HepG2 (cell line): ENCODE data around the gene NDUFS7. TPM values are rescaled to one million over a fixed set of nuclear protein-coding genes. Genes with fewer than 3 reads are reported as not detected.

ENCODE experiments used
- ATAC-seq: fragments of 200-7000 bp; cut with Tn5 transposase; 3 replicates; pipeline ENCODE4 v1.9.1; 2020; ENCODE audit warnings: mild to moderate bottlenecking, moderate library complexity
- BruUV-seq: library from RNA; stranded (reverse); fragments of 400-500 nt; replicated peaks from 2 replicates; lab custom pipeline; 2021; lab: Mats Ljungman, UMichigan
- CTCF ChIA-PET: fragments of 300-600 bp; formaldehyde crosslinking; extraction: SDS; loops from one replicate; lab custom pipeline; 2021; ENCODE audit warnings: low total read pairs, inconsistent platforms, low intra/inter-chr PET ratio; lab: Yijun Ruan, JAX
- POLR2A ChIA-PET: fragments of 350-600 bp; sonication (Branson Sonifier 250); formaldehyde crosslinking; loops from one replicate; lab custom pipeline; 2020; ENCODE audit warnings: antibody characterized with exemption, inconsistent platforms; lab: Yijun Ruan, JAX
- DNase-seq: peaks from one replicate; pipeline ENCODE4 v3.0.0-alpha.2; 2015; ENCODE audit warnings: low spot score
- FAIRE-seq: peaks from 3 replicates; lab custom pipeline; 2011; peaks lifted over from hg19 to GRCh38; lab: Jason Lieb, UNC
- H2AFZ ChIP-seq: one replicate; pipeline ENCODE4 v1.6.1; 2011; ENCODE audit warnings: low read length, inconsistent platforms
- H3K27ac ChIP-seq: fragments of 300-600 bp; 3 replicates; pipeline ENCODE4 v1.8.0; 2011; ENCODE audit warnings: mixed run types, mild to moderate bottlenecking, mixed read lengths, low read length, inconsistent platforms; ENCODE audit not compliant: insufficient read depth; ENCODE audit errors: extremely low read length
- H3K27me3 ChIP-seq, 2 experiments: fragments of 200-600 bp in 1 of 2; 2 replicates in 1 of 2; 3 replicates in 1 of 2; pipeline versions ENCODE4 v1.6.0 to v1.8.0; 2011; ENCODE audit warnings: low read length in 2 of 2, mild to moderate bottlenecking in 2 of 2, moderate library complexity in 2 of 2, inconsistent platforms in 1 of 2; ENCODE audit not compliant: insufficient read depth in 2 of 2, control insufficient read depth in 1 of 2
- H3K36me3 ChIP-seq, 2 experiments: fragments of 200-600 bp in 1 of 2; replicated peaks in 1 of 2; 2 replicates in 1 of 2; 3 replicates in 1 of 2; pipeline versions ENCODE4 v1.5.1 to v1.8.0; 2011; ENCODE audit warnings: low read length in 2 of 2, inconsistent platforms in 1 of 2; ENCODE audit not compliant: insufficient read depth in 2 of 2, control insufficient read depth in 1 of 2
- H3K4me1 ChIP-seq: 2 replicates; pipeline ENCODE4 v1.5.1; 2012; ENCODE audit warnings: low read length, inconsistent platforms; ENCODE audit not compliant: insufficient read depth
- H3K4me2 ChIP-seq: 2 replicates; pipeline ENCODE4 v1.6.0; 2011; ENCODE audit warnings: low read depth, low read length, inconsistent platforms
- H3K4me3 ChIP-seq, 3 experiments: fragments of 200-600 bp in 1 of 3; sonication (generic), shearing (Covaris generic) in 1 of 3; replicated peaks in 1 of 3; 2 replicates each; pipeline ENCODE4 v1.5.1; 2011 to 2016; ENCODE audit warnings: low read length in 3 of 3, inconsistent platforms in 2 of 3, low read depth in 2 of 3, mild to moderate bottlenecking in 2 of 3, control low read depth in 1 of 3, mixed read lengths in 1 of 3; ENCODE audit not compliant: insufficient read depth in 1 of 3
- H3K79me2 ChIP-seq: one replicate; pipeline ENCODE4 v1.6.1; 2011; ENCODE audit warnings: low read length, inconsistent platforms; ENCODE audit not compliant: insufficient read depth
- H3K9ac ChIP-seq: 2 replicates; pipeline ENCODE4 v1.6.0; 2011; ENCODE audit warnings: mild to moderate bottlenecking, low read depth, low read length, inconsistent platforms; ENCODE audit not compliant: insufficient read depth
- H3K9me3 ChIP-seq: 2 replicates; pipeline ENCODE4 v1.5.1; 2012; ENCODE audit warnings: mild to moderate bottlenecking, low read length
- H4K20me1 ChIP-seq: 2 replicates; pipeline ENCODE4 v1.6.0; 2011; ENCODE audit warnings: inconsistent platforms, mild to moderate bottlenecking, low read length, moderate library complexity; ENCODE audit not compliant: insufficient read depth
- AKAP8 ChIP-seq: sonication (generic); formaldehyde crosslinking; IDR thresholded peaks from 2 replicates; pipeline ENCODE4 v1.5.1; 2020; ENCODE audit warnings: mild to moderate bottlenecking, missing genetic modification reagents
- CENPBD1 ChIP-seq: sonication (generic); formaldehyde crosslinking; IDR thresholded peaks from 2 replicates; pipeline ENCODE4 v1.8.0; 2022; ENCODE audit warnings: missing genetic modification reagents, low read depth, mild to moderate bottlenecking, borderline replicate concordance
- CREM ChIP-seq, 2 experiments: sonication (generic) in 1 of 2; formaldehyde crosslinking in 1 of 2; IDR thresholded peaks; 2 replicates each; pipeline versions ENCODE4 v1.4.0 to v1.6.1; 2016 to 2020; ENCODE audit warnings: antibody characterized with exemption in 1 of 2, mild to moderate bottlenecking in 1 of 2, missing genetic modification reagents in 1 of 2
- GPN1 ChIP-seq: sonication (generic); formaldehyde crosslinking; IDR thresholded peaks from 2 replicates; pipeline ENCODE4 v1.5.1; 2020; ENCODE audit warnings: missing genetic modification reagents, borderline replicate concordance
- HOXA5 ChIP-seq: sonication (generic); formaldehyde crosslinking; IDR thresholded peaks from 2 replicates; pipeline ENCODE4 v1.4.0; 2020; ENCODE audit warnings: missing genetic modification reagents
- MAZ ChIP-seq, 2 experiments: sonication (generic) in 1 of 2; formaldehyde crosslinking in 1 of 2; IDR thresholded peaks; 2 replicates each; pipeline versions ENCODE4 v1.5.0 to v1.6.1; 2012 to 2020; ENCODE audit warnings: low read depth in 2 of 2, mild to moderate bottlenecking in 2 of 2, borderline replicate concordance in 1 of 2, improper control_type of control experiment in 1 of 2, low read length in 1 of 2, missing genetic modification reagents in 1 of 2, moderate library complexity in 1 of 2
- NFYC ChIP-seq: IDR thresholded peaks from 2 replicates; pipeline ENCODE4 v1.6.1; 2016; ENCODE audit warnings: missing genetic modification reagents, missing compliant biosample characterization
- RARA ChIP-seq: IDR thresholded peaks from 2 replicates; pipeline ENCODE4 v1.6.1; 2016; ENCODE audit warnings: missing genetic modification reagents, missing compliant biosample characterization
- RBFOX2 ChIP-seq: fragments of 200-400 bp; formaldehyde crosslinking; IDR thresholded peaks from 2 replicates; pipeline ENCODE4 v1.6.1; 2017; ENCODE audit warnings: low read depth, mild to moderate bottlenecking, low read length
- RBM22 ChIP-seq: fragments of 200-400 bp; formaldehyde crosslinking; optimal IDR thresholded peaks from 2 replicates; pipeline ENCODE3; 2017; ENCODE audit warnings: mild to moderate bottlenecking, low read length, moderate library complexity
- SMYD3 ChIP-seq: sonication (generic); formaldehyde crosslinking; IDR thresholded peaks from 2 replicates; pipeline ENCODE4 v1.8.1; 2023; ENCODE audit warnings: mild to moderate bottlenecking, missing genetic modification reagents
- SYNCRIP ChIP-seq: fragments of 200-400 bp; formaldehyde crosslinking; IDR thresholded peaks from 2 replicates; pipeline ENCODE4 v1.6.1; 2018; ENCODE audit warnings: mild to moderate bottlenecking, low read depth, low read length; ENCODE audit not compliant: insufficient read depth
- ZMYM3 ChIP-seq: sonication (generic); formaldehyde crosslinking; IDR thresholded peaks from 2 replicates; pipeline ENCODE4 v1.5.1; 2020; ENCODE audit warnings: mild to moderate bottlenecking, missing genetic modification reagents
- ZNF292 ChIP-seq: sonication (generic); formaldehyde crosslinking; IDR thresholded peaks from 2 replicates; pipeline ENCODE4 v1.8.1; 2022; ENCODE audit warnings: mild to moderate bottlenecking, low read depth, missing genetic modification reagents, borderline replicate concordance
- ZNF343 ChIP-seq: sonication (generic); formaldehyde crosslinking; IDR thresholded peaks from 2 replicates; pipeline ENCODE4 v1.4.0; 2020; ENCODE audit warnings: mild to moderate bottlenecking, missing genetic modification reagents
- ZNF44 ChIP-seq: sonication (generic); formaldehyde crosslinking; IDR thresholded peaks from 2 replicates; pipeline ENCODE4 v1.5.1; 2020; ENCODE audit warnings: mild to moderate bottlenecking, missing genetic modification reagents
- ZNF605 ChIP-seq: sonication (generic); formaldehyde crosslinking; IDR thresholded peaks from 2 replicates; pipeline ENCODE4 v1.8.0; 2022; ENCODE audit warnings: mild to moderate bottlenecking, missing genetic modification reagents
- ZNF644 ChIP-seq: IDR thresholded peaks from 2 replicates; pipeline ENCODE4 v1.6.1; 2016; ENCODE audit warnings: low read depth
- ZNF678 ChIP-seq: sonication (generic); formaldehyde crosslinking; IDR thresholded peaks from 2 replicates; pipeline ENCODE4 v1.4.0; 2020; ENCODE audit warnings: mild to moderate bottlenecking, missing genetic modification reagents
- WGBS: methylation state at CpG from one replicate; pipeline ENCODE4 v1.1.6; 2017; ENCODE audit warnings: low lambda C conversion rate; 5-methylcytosine and 5-hydroxymethylcytosine counted together
- in situ Hi-C: cut with HindIII; loops from 2 replicates; pipeline ENCODE4 v1.10.0; 2017; ENCODE audit warnings: low pct_unique_long_range_greater_than_20kb; ENCODE audit not compliant: extremely low pct_ligation_motif_present
- intact Hi-C: fragments of 100-400 bp; cut with micrococcal nuclease; formaldehyde crosslinking; loops from one replicate; pipeline ENCODE4 v1.10.0; 2022; ENCODE audit not compliant: unreplicated experiment
- polyA plus RNA-seq, 8 experiments: library from polyadenylated mRNA; depleted of rRNA in 3 of 8; stranded (reverse) in 7 of 8; unstranded in 1 of 8; fragments of >200 nt; fragmentation: Illumina TruSeq in 4 of 8; extraction: Trizol in 4 of 8; gene quantifications; 2 replicates each; pipeline versions ENCODE4 v1.2.1 to v1.2.3, GENCODE V29; 2011 to 2016; ENCODE audit warnings: low read depth in 4 of 8, missing spikeins in 1 of 8, mixed read lengths in 1 of 8; ENCODE audit not compliant: insufficient read depth in 1 of 8
- total RNA-seq, 5 experiments: library from RNA; depleted of rRNA; stranded (reverse); fragments of >200 nt; fragmentation: Illumina TruSeq; extraction: Trizol; gene quantifications; 2 replicates each; pipeline ENCODE4 v1.2.3, GENCODE V29; 2016; ENCODE audit warnings: low read depth in 1 of 5
- TF ChIP-seq, protein P1 (sequence below): sonication (generic); formaldehyde crosslinking; IDR thresholded peaks from 2 replicates; pipeline ENCODE4 v1.5.0; 2020; ENCODE audit warnings: missing genetic modification reagents
- TF ChIP-seq, protein P2 (sequence below): sonication (generic); formaldehyde crosslinking; IDR thresholded peaks from 2 replicates; pipeline ENCODE4 v1.8.1; 2023; ENCODE audit warnings: mild to moderate bottlenecking, inconsistent platforms, moderate library complexity, missing genetic modification reagents, borderline replicate concordance
- TF ChIP-seq, protein P3 (sequence below): IDR thresholded peaks from 2 replicates; pipeline ENCODE4 v1.6.1; 2016; ENCODE audit warnings: low read depth, borderline replicate concordance

The NDUFS7 gene
- total and polyA plus RNA-seq, 2 of the 13 experiments (the other 11 are each of a cell fraction or from before 2014, with no cell fraction given), result 34.3 to 66.9 TPM

GRCh38 chr19:1423436-1424191 lies 39.9 kb downstream of the NDUFS7 start:
- DNase-seq (no peak), FAIRE-seq (no peak), ATAC-seq (peak; percentile 11)
- Histone ChIP-seq H3K9me3 (no peaks in the 10 kb centered on the region), H3K4me2 (peak overlapping the region; percentile 18; the same call in 1 of the 2 replicates), H3K9ac (0 out of 2 replicates have a peak overlapping the region, but pooled peaks have one; percentile 22), H2AFZ (no peak overlapping the region), H3K36me3 (peaks cover 28 to 78% of the 10 kb centered on the region in 2 experiments), H4K20me1 (peaks cover 20% of the 10 kb centered on the region), H3K27me3 (no peaks in the 10 kb centered on the region), H3K27ac (peak overlapping the region; percentile 71), H3K79me2 (peaks cover 47% of the 10 kb centered on the region), H3K4me1 (peaks cover 41% of the 10 kb centered on the region), H3K4me3 (no peak overlapping the region)
- WGBS, result 91% methylated on average over 32 of the region's 40 CpGs
- intact Hi-C loops (no loop called here), in situ Hi-C loops (no loop called here)
- ChIA-PET CTCF (no interaction called here), POLR2A (interaction anchor here (0.9 to 2.5 kb wide), 10 partner anchors 8 to 154 kb away, joined by 3 to 15 read pairs (median 5); partner anchors contain the start of gene CIRBP)
- BruUV-seq, result no TSS peak
- TF ChIP-seq, protein P1, sequence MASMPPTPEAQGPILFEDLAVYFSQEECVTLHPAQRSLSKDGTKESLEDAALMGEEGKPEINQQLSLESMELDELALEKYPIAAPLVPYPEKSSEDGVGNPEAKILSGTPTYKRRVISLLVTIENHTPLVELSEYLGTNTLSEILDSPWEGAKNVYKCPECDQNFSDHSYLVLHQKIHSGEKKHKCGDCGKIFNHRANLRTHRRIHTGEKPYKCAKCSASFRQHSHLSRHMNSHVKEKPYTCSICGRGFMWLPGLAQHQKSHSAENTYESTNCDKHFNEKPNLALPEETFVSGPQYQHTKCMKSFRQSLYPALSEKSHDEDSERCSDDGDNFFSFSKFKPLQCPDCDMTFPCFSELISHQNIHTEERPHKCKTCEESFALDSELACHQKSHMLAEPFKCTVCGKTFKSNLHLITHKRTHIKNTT (CRISPR knock-in tag), result no peak
- no peak for TF ChIP-seq HOXA5 (CRISPR knock-in tag)
- TF ChIP-seq ZNF605 (CRISPR knock-in tag), result no peak
- no peak for TF ChIP-seq RBFOX2
- no peak for TF ChIP-seq ZNF644 (CRISPR knock-in tag)
- TF ChIP-seq AKAP8 (CRISPR knock-in tag), result no peak
- no peak for TF ChIP-seq ZNF44
- TF ChIP-seq, protein P2, sequence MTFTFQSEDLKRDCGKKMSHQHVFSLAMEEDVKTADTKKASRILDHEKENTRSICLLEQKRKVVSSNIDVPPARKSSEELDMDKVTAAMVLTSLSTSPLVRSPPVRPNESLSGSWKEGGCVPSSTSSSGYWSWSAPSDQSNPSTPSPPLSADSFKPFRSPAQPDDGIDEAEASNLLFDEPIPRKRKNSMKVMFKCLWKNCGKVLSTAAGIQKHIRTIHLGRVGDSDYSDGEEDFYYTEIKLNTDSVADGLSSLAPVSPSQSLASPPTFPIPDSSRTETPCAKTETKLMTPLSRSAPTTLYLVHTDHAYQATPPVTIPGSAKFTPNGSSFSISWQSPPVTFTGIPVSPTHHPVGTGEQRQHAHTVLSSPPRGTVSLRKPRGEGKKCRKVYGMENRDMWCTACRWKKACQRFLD (CRISPR knock-in tag), result no peak
- TF ChIP-seq MAZ (IDR thresholded peaks at IDR 0.05; ENCODE audit: borderline replicate concordance, low read depth, low read length), result no peak
- TF ChIP-seq MAZ (CRISPR knock-in tag; IDR thresholded peaks at IDR 0.05; ENCODE audit: low read depth), result no peak
- no peak for TF ChIP-seq SYNCRIP
- TF ChIP-seq CENPBD1, result no peak
- TF ChIP-seq ZMYM3 (CRISPR knock-in tag), result 0 out of 2 replicates have a peak, but pooled peaks have one; percentile 21
- TF ChIP-seq, protein P3, sequence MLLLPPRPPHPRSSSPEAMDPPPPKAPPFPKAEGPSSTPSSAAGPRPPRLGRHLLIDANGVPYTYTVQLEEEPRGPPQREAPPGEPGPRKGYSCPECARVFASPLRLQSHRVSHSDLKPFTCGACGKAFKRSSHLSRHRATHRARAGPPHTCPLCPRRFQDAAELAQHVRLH, result no peak
- TF ChIP-seq ZNF678 (CRISPR knock-in tag), result no peak
- no peak for TF ChIP-seq RARA (CRISPR knock-in tag)
- TF ChIP-seq RBM22, result peak; percentile 3
- 0 out of 2 replicates have a peak, but pooled peaks have one; percentile 13 for TF ChIP-seq ZNF292 (CRISPR knock-in tag)
- no peak for TF ChIP-seq NFYC (CRISPR knock-in tag)
- TF ChIP-seq CREM (IDR thresholded peaks at IDR 0.05), result no peak
- TF ChIP-seq CREM (CRISPR knock-in tag; IDR thresholded peaks at IDR 0.05), result no peak
- 0 out of 2 replicates have a peak, but pooled peaks have one; percentile 13 for TF ChIP-seq ZNF343 (CRISPR knock-in tag)
- TF ChIP-seq SMYD3 (CRISPR knock-in tag), result no peak
- TF ChIP-seq GPN1, result no peak
